DOHH2 (cell line): ENCODE data around the gene NSL1.
"Not testable (repeated sequence)": the region's sequence is repeated elsewhere in the genome, so short reads cannot be mapped to it uniquely, and the experiment has no call there.

Experiments
- H3F3A ChIP-seq: fragments of 200-600 bp; sonication (generic), shearing (Covaris generic); 2 replicates; pipeline ENCODE4 v1.6.0; 2016; ENCODE audit warnings: antibody characterized with exemption, mild to moderate bottlenecking; ENCODE audit not compliant: control insufficient read depth, insufficient read depth
- H3K27ac ChIP-seq: fragments of 200-600 bp; sonication (generic); 2 replicates; pipeline ENCODE4 v1.5.1; 2014; ENCODE audit warnings: low read depth, mild to moderate bottlenecking, low read length, moderate library complexity
- H3K27me3 ChIP-seq: fragments of 200-600 bp; sonication (generic); 2 replicates; pipeline ENCODE4 v1.6.1; 2014; ENCODE audit warnings: mild to moderate bottlenecking, low read length, mixed read lengths; ENCODE audit not compliant: control insufficient read depth
- H3K36me3 ChIP-seq: fragments of 200-600 bp; sonication (generic); 2 replicates; pipeline ENCODE4 v1.6.1; 2014; ENCODE audit warnings: mild to moderate bottlenecking, low read length, moderate library complexity, mixed read lengths; ENCODE audit not compliant: control insufficient read depth
- H3K4me1 ChIP-seq: fragments of 200-600 bp; sonication (generic); 2 replicates; pipeline ENCODE4 v1.6.1; 2014; ENCODE audit warnings: mild to moderate bottlenecking, low read length, mixed read lengths; ENCODE audit not compliant: control insufficient read depth
- H3K4me2 ChIP-seq: fragments of 200-600 bp; sonication (generic); 2 replicates; pipeline ENCODE4 v1.6.0; 2014; ENCODE audit warnings: mild to moderate bottlenecking, low read length, moderate library complexity
- H3K4me3 ChIP-seq: fragments of 200-600 bp; sonication (generic); 2 replicates; pipeline ENCODE4 v1.5.1; 2014; ENCODE audit warnings: mild to moderate bottlenecking, low read length, mixed read lengths
- H3K79me2 ChIP-seq: fragments of 200-600 bp; sonication (generic); 2 replicates; pipeline ENCODE4 v1.6.1; 2014; ENCODE audit warnings: mild to moderate bottlenecking, low read length, mixed read lengths; ENCODE audit not compliant: control insufficient read depth
- H3K9me2 ChIP-seq: fragments of 200-600 bp; sonication (generic); replicated peaks from 2 replicates; pipeline ENCODE4 v1.6.1; 2014; ENCODE audit warnings: mild to moderate bottlenecking, low read length, mixed read lengths; ENCODE audit not compliant: control insufficient read depth
- H3K9me3 ChIP-seq: fragments of 200-600 bp; sonication (generic); 2 replicates; pipeline ENCODE4 v1.6.1; 2014; ENCODE audit warnings: antibody characterized with exemption, low read length, mixed read lengths; ENCODE audit not compliant: control insufficient read depth, insufficient read depth
- H4K20me1 ChIP-seq: fragments of 200-600 bp; sonication (generic); 2 replicates; pipeline ENCODE4 v1.6.0; 2014; ENCODE audit warnings: low read depth, mild to moderate bottlenecking, antibody characterized with exemption, low read length, moderate library complexity; ENCODE audit not compliant: control insufficient read depth, insufficient read depth
- CTCF ChIP-seq: fragments of 200-600 bp; sonication (generic); IDR thresholded peaks from one replicate; pipeline ENCODE4 v1.5.1; 2014; ENCODE audit warnings: antibody characterized with exemption, mild to moderate bottlenecking, low read depth, low read length; ENCODE audit not compliant: poor library complexity, severe bottlenecking
- EZH2phosphoT487 ChIP-seq: fragments of 200-600 bp; sonication (generic); IDR thresholded peaks from 2 replicates; pipeline ENCODE4 v1.6.1; 2017; ENCODE audit warnings: borderline replicate concordance, mild to moderate bottlenecking, antibody characterized with exemption, low read length, moderate library complexity, mixed read lengths

The NSL1 gene

DNA sequence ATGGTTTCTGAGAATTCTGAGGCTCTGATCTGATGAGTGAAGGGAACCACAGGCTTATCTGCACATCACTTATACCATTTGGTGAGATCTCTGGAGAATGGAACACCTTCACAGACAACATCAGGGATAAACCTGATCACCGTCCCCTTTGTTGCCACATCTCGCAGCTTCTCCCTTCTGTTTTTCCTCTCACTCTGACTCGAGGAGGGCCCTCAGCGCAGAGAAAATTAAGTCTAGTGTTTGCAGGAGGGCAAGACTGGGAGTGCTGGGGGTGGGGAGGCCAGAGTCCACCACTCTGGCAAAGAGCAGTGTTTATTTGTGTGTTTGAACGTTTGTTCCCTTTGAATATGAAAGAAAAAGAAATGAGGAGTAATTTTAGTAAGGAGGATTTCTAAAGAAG lies 63.0 kb downstream of the NSL1 start:
- Histone ChIP-seq H4K20me1 (no peaks in the 10 kb centered on the region), H3K4me1 (no peaks in the 10 kb centered on the region), H3K4me3 (no peak overlapping the region), H3K27ac (no peak overlapping the region), H3K4me2 (no peak overlapping the region), H3K79me2 (no peaks in the 10 kb centered on the region), H3K9me3 (no peaks in the 10 kb centered on the region), H3K9me2 (no peaks in the 10 kb centered on the region), H3K27me3 (no peaks in the 10 kb centered on the region), H3K36me3 (no peaks in the 10 kb centered on the region), H3F3A (no peaks in the 10 kb centered on the region)
- TF ChIP-seq EZH2phosphoT487, result no peak
- no peak for TF ChIP-seq CTCF

DNA sequence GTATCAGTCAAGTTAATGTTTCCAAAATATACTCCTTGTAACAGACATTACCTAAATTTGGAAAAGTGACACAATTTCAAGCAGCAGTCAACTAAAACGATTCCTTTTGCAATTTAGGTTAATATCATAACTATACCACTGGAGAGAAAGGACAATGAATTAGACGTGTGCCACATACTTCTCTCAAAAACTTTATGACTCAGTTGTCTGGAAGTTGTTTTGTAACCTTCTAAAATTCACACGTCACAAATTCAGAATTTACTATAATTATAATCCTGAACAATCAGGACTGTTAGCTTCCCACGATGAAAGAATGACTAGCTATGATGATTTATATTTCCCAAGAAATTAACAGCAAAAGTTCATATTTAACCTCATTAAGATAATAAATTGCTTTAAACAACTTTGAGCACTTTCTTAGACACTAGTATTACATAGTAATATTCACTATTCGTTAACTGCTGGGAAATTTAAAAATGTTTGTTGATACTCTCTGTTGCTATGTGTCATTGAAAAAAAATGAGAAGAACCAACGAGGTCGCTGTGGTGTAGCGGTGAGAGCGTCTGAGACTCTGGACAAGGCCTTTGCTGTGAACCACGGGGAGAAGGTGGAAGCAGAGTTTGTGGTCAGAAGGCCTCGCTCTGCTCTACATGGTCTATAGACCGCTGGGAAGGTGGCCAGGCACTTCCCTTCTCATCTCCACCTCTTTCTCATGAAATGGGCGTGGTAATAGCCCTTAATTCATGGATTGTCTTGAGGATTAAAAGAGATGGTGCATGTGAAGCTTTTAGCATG lies 64.0 kb downstream of the NSL1 start:
- H3K9me2 ChIP-seq, result no peaks in the 10 kb centered on the region
- peaks cover 2% of the 10 kb centered on the region for H3K4me1 ChIP-seq
- H3K4me2 ChIP-seq, result no peak overlapping the region
- TF ChIP-seq CTCF (no peak), EZH2phosphoT487 (no peak)
- H3F3A ChIP-seq, result peaks cover 2% of the 10 kb centered on the region; the same call in 1 of the 2 replicates
- no peaks in the 10 kb centered on the region for H3K9me3 ChIP-seq
- H3K4me3 ChIP-seq, result no peak overlapping the region
- no peak overlapping the region for H3K27ac ChIP-seq
- H3K27me3 ChIP-seq, result peaks cover 2% of the 10 kb centered on the region
- no peaks in the 10 kb centered on the region for H4K20me1 ChIP-seq
- H3K79me2 ChIP-seq, result no peaks in the 10 kb centered on the region
- H3K36me3 ChIP-seq, result no peaks in the 10 kb centered on the region

GRCh38 chr1:212724679-212725078 lies 66.9 kb downstream of the NSL1 start:
- Histone ChIP-seq H3K4me1 (peaks cover 11% of the 10 kb centered on the region), H3K27me3 (peaks cover 17% of the 10 kb centered on the region)
- H3K9me2 ChIP-seq, H3K79me2 ChIP-seq, H3K9me3 ChIP-seq, H3K4me3 ChIP-seq, H3F3A ChIP-seq, H3K4me2 ChIP-seq, H3K36me3 ChIP-seq, H4K20me1 ChIP-seq, H3K27ac ChIP-seq: not testable (repeated sequence)

DNA sequence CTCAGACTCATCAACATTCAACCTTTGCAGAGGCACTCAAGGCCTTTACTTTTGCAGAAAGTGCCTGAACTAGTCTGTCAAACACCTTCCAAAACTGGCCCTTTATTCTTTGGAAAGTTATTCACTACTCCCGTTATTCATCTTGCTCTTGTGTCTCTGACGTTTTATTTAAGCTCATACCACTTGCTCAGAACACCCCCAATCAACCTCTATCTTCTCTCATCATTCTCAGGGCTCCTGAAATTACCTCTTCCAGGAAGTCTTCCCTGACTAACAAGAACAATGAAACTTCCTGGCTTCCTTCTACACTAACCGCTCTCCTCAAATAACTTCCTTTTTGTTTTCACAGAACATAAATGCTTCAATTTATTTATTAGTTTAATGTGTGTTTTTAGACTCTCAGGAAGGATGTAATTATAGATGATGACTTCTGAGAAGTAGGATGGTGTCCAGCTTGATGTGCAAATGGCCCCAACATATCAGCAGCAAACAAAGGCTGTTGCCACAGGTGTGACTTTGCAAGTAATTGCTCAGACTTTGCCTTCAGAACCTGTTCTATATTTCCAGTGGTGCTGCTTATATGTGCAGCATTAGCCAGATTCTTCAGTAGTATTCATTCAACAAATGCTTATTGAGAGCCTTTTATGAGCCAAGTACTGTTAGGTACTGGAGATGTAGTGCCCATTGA lies 69.2 kb downstream of the NSL1 start:
- Histone ChIP-seq H3K4me1 (peaks cover 11% of the 10 kb centered on the region), H3K27me3 (peaks cover 28% of the 10 kb centered on the region), H3K9me2 (no peaks in the 10 kb centered on the region), H4K20me1 (no peaks in the 10 kb centered on the region), H3F3A (peaks cover 4% of the 10 kb centered on the region; the same call in 1 of the 2 replicates), H3K36me3 (no peaks in the 10 kb centered on the region), H3K27ac (no peak overlapping the region), H3K4me2 (no peak overlapping the region), H3K4me3 (no peak overlapping the region), H3K79me2 (no peaks in the 10 kb centered on the region), H3K9me3 (no peaks in the 10 kb centered on the region)
- TF ChIP-seq CTCF, result no peak
- no peak for TF ChIP-seq EZH2phosphoT487
